Nephron (organoid): ENCODE results near the gene ADRA1B.

Experiments used
- H3K27ac Mint-ChIP-seq, 3 experiments: 2 replicates each; pipeline ENCODE4 v1.8.0; 2020; ENCODE audit warnings: mixed read lengths in 3 of 3, mild to moderate bottlenecking in 2 of 3, moderate library complexity in 1 of 3
- H3K27me3 Mint-ChIP-seq: 2 replicates; pipeline ENCODE4 v1.8.0; 2021; ENCODE audit warnings: low read depth, mild to moderate bottlenecking, moderate library complexity, mixed read lengths
- H3K36me3 Mint-ChIP-seq: 2 replicates; pipeline ENCODE4 v1.8.0; 2020; ENCODE audit warnings: low read depth, mixed read lengths
- H3K4me1 Mint-ChIP-seq: 2 replicates; pipeline ENCODE4 v1.8.0; 2020; ENCODE audit warnings: mixed read lengths
- H3K4me3 Mint-ChIP-seq, 3 experiments: 2 replicates each; pipeline ENCODE4 v1.8.0; 2020; ENCODE audit warnings: mild to moderate bottlenecking in 3 of 3, mixed read lengths in 3 of 3, moderate library complexity in 2 of 3
- H3K9me3 Mint-ChIP-seq: 2 replicates; pipeline ENCODE4 v1.8.0; 2020; ENCODE audit warnings: mixed read lengths
- CTCF ChIP-seq, 3 experiments: fragments of 200-600 bp; sonication (generic); IDR thresholded peaks; one replicate each; pipeline ENCODE4 v1.5.0; 2021; ENCODE audit warnings: antibody characterized with exemption in 3 of 3; ENCODE audit not compliant: unreplicated experiment in 3 of 3

The ADRA1B gene

GRCh38 chr5:159878988-159879471 lies 37.3 kb upstream of the ADRA1B start:
- H3K9me3 Mint-ChIP-seq, result peaks cover 2% of the 10 kb centered on the region
- TF ChIP-seq CTCF (IDR thresholded peaks at IDR 0.05; ENCODE audit: unreplicated experiment in 3 of 3), result no peak
- peaks cover 34% of the 10 kb centered on the region for H3K4me1 Mint-ChIP-seq
- no peaks in the 10 kb centered on the region for H3K36me3 Mint-ChIP-seq
- H3K27ac Mint-ChIP-seq, result peak overlapping the region; percentile 58 to 94 (median 94)
- peak overlapping the region in 1 of 3 experiments; percentile 33 for H3K4me3 Mint-ChIP-seq
- peaks cover 9% of the 10 kb centered on the region for H3K27me3 Mint-ChIP-seq

- Mint-ChIP-seq H3K9me3 (no peaks in the 10 kb centered on the region), H3K4me1 (peaks cover 34% of the 10 kb centered on the region), H3K4me3 (no peak overlapping the region), H3K27ac (no peak overlapping the region), H3K27me3 (peaks cover 9% of the 10 kb centered on the region), H3K36me3 (no peaks in the 10 kb centered on the region)
- no peak for TF ChIP-seq CTCF (IDR thresholded peaks at IDR 0.05; ENCODE audit: unreplicated experiment in 3 of 3)
These were observed 35.6 kb upstream of the ADRA1B start for GRCh38 chr5:159880676-159881075.

GRCh38 chr5:159881967-159882366 lies 34.3 kb upstream of the ADRA1B start:
- Mint-ChIP-seq H3K27me3 (peaks cover 9% of the 10 kb centered on the region), H3K36me3 (no peaks in the 10 kb centered on the region), H3K9me3 (no peaks in the 10 kb centered on the region), H3K4me3 (no peak overlapping the region), H3K27ac (peak overlapping the region in 1 of 3 experiments; percentile 7), H3K4me1 (peaks cover 27% of the 10 kb centered on the region)
- no peak for TF ChIP-seq CTCF (IDR thresholded peaks at IDR 0.05; ENCODE audit: unreplicated experiment in 3 of 3)

- Mint-ChIP-seq H3K4me1 (peaks cover 11% of the 10 kb centered on the region), H3K4me3 (no peak overlapping the region), H3K27me3 (peaks cover 9% of the 10 kb centered on the region), H3K36me3 (no peaks in the 10 kb centered on the region), H3K27ac (no peak overlapping the region), H3K9me3 (no peaks in the 10 kb centered on the region)
- TF ChIP-seq CTCF (IDR thresholded peaks at IDR 0.05; ENCODE audit: unreplicated experiment in 3 of 3), result no peak
These were observed 32.7 kb upstream of the ADRA1B start for GRCh38 chr5:159883522-159883950.

GRCh38 chr5:159884917-159885620 lies 31.2 kb upstream of the ADRA1B start:
- H3K9me3 Mint-ChIP-seq, result no peaks in the 10 kb centered on the region
- no peak overlapping the region for H3K27ac Mint-ChIP-seq
- no peak for TF ChIP-seq CTCF (IDR thresholded peaks at IDR 0.05; ENCODE audit: unreplicated experiment in 3 of 3)
- no peaks in the 10 kb centered on the region for H3K4me1 Mint-ChIP-seq
- H3K36me3 Mint-ChIP-seq, result no peaks in the 10 kb centered on the region
- H3K4me3 Mint-ChIP-seq, result no peak overlapping the region
- H3K27me3 Mint-ChIP-seq, result peaks cover 9% of the 10 kb centered on the region

GRCh38 chr5:159886296-159886695 lies 30.0 kb upstream of the ADRA1B start:
- Mint-ChIP-seq H3K27me3 (peaks cover 9% of the 10 kb centered on the region), H3K4me3 (no peak overlapping the region), H3K27ac (no peak overlapping the region), H3K36me3 (no peaks in the 10 kb centered on the region), H3K9me3 (no peaks in the 10 kb centered on the region), H3K4me1 (no peaks in the 10 kb centered on the region)
- no peak for TF ChIP-seq CTCF (IDR thresholded peaks at IDR 0.05; ENCODE audit: unreplicated experiment in 3 of 3)
